MCF 10A (cell line): ENCODE results near the gene RNASE9. TPM values are rescaled to one million over a fixed set of nuclear protein-coding genes. Genes with fewer than 3 reads are reported as not detected.

Source experiments
- BruUV-seq: library from RNA; stranded (reverse); fragments of 400-500 nt; replicated peaks from 2 replicates; lab custom pipeline; 2021; lab: Mats Ljungman, UMichigan
- CTCF ChIA-PET: fragments of 300-600 bp; sonication (Branson Sonifier 250); formaldehyde crosslinking; extraction: SDS; loops from one replicate; lab custom pipeline; 2021; ENCODE audit warnings: antibody characterized with exemption, inconsistent platforms; lab: Yijun Ruan, JAX
- POLR2A ChIA-PET: fragments of 300-600, 350-650 bp; sonication (Branson Sonifier 250); formaldehyde crosslinking; extraction: SDS; loops from one replicate; lab custom pipeline; 2020; ENCODE audit warnings: antibody characterized with exemption, inconsistent platforms; lab: Yijun Ruan, JAX
- DNase-seq: peaks from one replicate; pipeline ENCODE4 v3.0.0-alpha.2; 2018; ENCODE audit not compliant: unreplicated experiment
- H3K27ac Mint-ChIP-seq: one replicate; pipeline ENCODE4 v1.8.0; 2022; ENCODE audit warnings: mild to moderate bottlenecking, low read depth, mixed read lengths; ENCODE audit not compliant: unreplicated experiment
- H3K27me3 Mint-ChIP-seq: one replicate; pipeline ENCODE4 v1.8.0; 2022; ENCODE audit warnings: mixed read lengths; ENCODE audit not compliant: insufficient read depth, unreplicated experiment
- H3K36me3 Mint-ChIP-seq: one replicate; pipeline ENCODE4 v1.8.0; 2022; ENCODE audit warnings: mild to moderate bottlenecking, moderate library complexity, mixed read lengths; ENCODE audit not compliant: insufficient read depth, unreplicated experiment
- H3K4me1 Mint-ChIP-seq: one replicate; pipeline ENCODE4 v1.8.0; 2022; ENCODE audit warnings: mixed read lengths; ENCODE audit not compliant: insufficient read depth, unreplicated experiment
- H3K4me3 Mint-ChIP-seq: one replicate; pipeline ENCODE4 v1.8.0; 2022; ENCODE audit warnings: mild to moderate bottlenecking, moderate library complexity, mixed read lengths; ENCODE audit not compliant: unreplicated experiment
- H3K9me3 Mint-ChIP-seq: one replicate; pipeline ENCODE4 v1.8.0; 2022; ENCODE audit warnings: mixed read lengths; ENCODE audit not compliant: unreplicated experiment
- CTCF ChIP-seq: fragments of 200-600 bp; IDR thresholded peaks from one replicate; pipeline ENCODE4 v1.8.0; 2022; ENCODE audit warnings: antibody characterized with exemption, mild to moderate bottlenecking; ENCODE audit not compliant: unreplicated experiment
- intact Hi-C: fragments of 100-400 bp; cut with micrococcal nuclease; formaldehyde crosslinking; loops from 2 replicates; pipeline ENCODE4 v1.14.1; 2022
- total RNA-seq: library from RNA; stranded (reverse); gene quantifications from 2 replicates; pipeline ENCODE4 v1.2.3, GENCODE V29; 2022

Gene RNASE9
- total RNA-seq, 1 experiment from 2014 or later = not detected

DNA sequence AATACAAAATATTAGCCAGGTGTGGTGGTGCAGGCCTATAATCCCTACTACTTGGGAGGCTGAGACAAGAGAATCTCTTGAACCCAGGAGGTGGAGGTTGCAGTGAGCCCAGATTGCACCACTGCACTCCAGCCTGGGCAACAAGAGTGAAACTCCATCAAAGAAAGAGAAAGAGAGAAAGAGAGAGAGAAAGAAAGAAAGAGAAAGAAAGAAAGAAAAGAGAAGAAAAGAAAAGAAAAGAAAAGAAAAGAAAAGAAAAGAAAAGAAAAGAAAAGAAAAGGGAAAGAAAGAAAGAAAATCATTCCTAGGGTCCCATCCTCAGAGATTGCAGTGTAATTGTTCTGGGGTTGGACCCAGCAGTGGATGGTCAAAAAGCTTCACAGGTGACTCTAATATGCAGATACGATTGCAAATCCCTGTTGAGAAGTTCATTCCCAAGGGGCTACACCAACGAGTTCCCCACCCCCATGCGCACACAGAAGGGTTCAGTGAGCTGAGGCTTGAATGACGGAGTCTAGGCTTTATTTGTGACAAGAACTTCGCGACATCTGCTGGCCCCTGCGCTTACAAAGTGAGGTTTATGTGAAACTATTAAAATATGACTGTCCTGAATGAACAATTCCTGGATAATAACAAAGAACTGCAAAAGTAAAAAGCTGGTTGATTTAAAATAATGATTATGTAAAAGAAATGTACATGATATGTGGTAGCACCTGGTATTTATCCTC lies 47.7 kb upstream of the RNASE9 start:
- H3K27me3 Mint-ChIP-seq = no peaks in the 10 kb centered on the region
- CTCF ChIA-PET = interaction anchor here (0.6 to 8.9 kb wide), 32 partner anchors 8 to 300 kb away, joined by 3 to 152 read pairs (median 4); partner anchors contain the start of genes ANG, CCNB1IP1, PIP4P1 and RNASE4
- H3K36me3 Mint-ChIP-seq = no peaks in the 10 kb centered on the region
- TF ChIP-seq CTCF = no peak
- no peak for DNase-seq
- H3K27ac Mint-ChIP-seq = no peak overlapping the region
- intact Hi-C loops = loop anchor here (1.0 kb wide), 4 partner anchors 83 to 281 kb away; partner anchors contain the start of gene APEX1
- peaks cover 9% of the 10 kb centered on the region for H3K4me1 Mint-ChIP-seq
- POLR2A ChIA-PET = interaction anchor here (0.6 to 9.0 kb wide), 9 partner anchors 16 to 281 kb away, joined by 3 to 182 read pairs (median 12); partner anchors contain the start of genes APEX1, OSGEP, PARP2 and PIP4P1
- H3K9me3 Mint-ChIP-seq = no peaks in the 10 kb centered on the region
- no peak overlapping the region for H3K4me3 Mint-ChIP-seq
- BruUV-seq = no TSS peak

GRCh38 chr14:20607617-20608016 lies 46.8 kb upstream of the RNASE9 start:
- Mint-ChIP-seq H3K4me3 (no peak overlapping the region), H3K4me1 (peaks cover 9% of the 10 kb centered on the region), H3K27me3 (no peaks in the 10 kb centered on the region), H3K36me3 (no peaks in the 10 kb centered on the region), H3K9me3 (no peaks in the 10 kb centered on the region), H3K27ac (no peak overlapping the region)
- POLR2A ChIA-PET = interaction anchor here (0.6 to 3.8 kb wide), 4 partner anchors 15 to 280 kb away, joined by 3 to 26 read pairs (median 4); partner anchors contain the start of genes APEX1, OSGEP and TEP1
- CTCF ChIA-PET = interaction anchor here (0.6 to 8.9 kb wide), 24 partner anchors 10 to 480 kb away, joined by 3 to 152 read pairs (median 6); partner anchors contain the start of genes ANG, CCNB1IP1, RNASE4 and TEP1
- BruUV-seq = no TSS peak
- TF ChIP-seq CTCF = no peak
- DNase-seq = no peak
- intact Hi-C loops = no loop called here

GRCh38 chr14:20606902-20607242 lies 46.0 kb upstream of the RNASE9 start:
- intact Hi-C loops = loop anchor here (1.0 kb wide), 3 partner anchors 76 to 153 kb away; partner anchors contain the start of gene OSGEP
- BruUV-seq = no TSS peak
- no peaks in the 10 kb centered on the region for H3K27me3 Mint-ChIP-seq
- no peaks in the 10 kb centered on the region for H3K36me3 Mint-ChIP-seq
- no peak overlapping the region for H3K27ac Mint-ChIP-seq
- no peaks in the 10 kb centered on the region for H3K9me3 Mint-ChIP-seq
- ChIA-PET POLR2A (interaction anchor here (1.1 to 1.6 kb wide), 2 partner anchors 193 to 279 kb away, joined by 3 read pairs; partner anchors contain the start of gene TEP1), CTCF (interaction anchor here (0.5 to 8.9 kb wide), 22 partner anchors 10 to 781 kb away, joined by 3 to 152 read pairs (median 4); partner anchors contain the start of genes ANG, CCNB1IP1, RNASE12 and RNASE4)
- no peak overlapping the region for H3K4me3 Mint-ChIP-seq
- no peak for TF ChIP-seq CTCF
- peaks cover 9% of the 10 kb centered on the region for H3K4me1 Mint-ChIP-seq
- DNase-seq = no peak
